ENCODE results near the gene ATF6.
"Not testable (repeated sequence)": the region's sequence is repeated elsewhere in the genome, so short reads cannot be mapped to it uniquely, and the experiment has no call there.

DNA sequence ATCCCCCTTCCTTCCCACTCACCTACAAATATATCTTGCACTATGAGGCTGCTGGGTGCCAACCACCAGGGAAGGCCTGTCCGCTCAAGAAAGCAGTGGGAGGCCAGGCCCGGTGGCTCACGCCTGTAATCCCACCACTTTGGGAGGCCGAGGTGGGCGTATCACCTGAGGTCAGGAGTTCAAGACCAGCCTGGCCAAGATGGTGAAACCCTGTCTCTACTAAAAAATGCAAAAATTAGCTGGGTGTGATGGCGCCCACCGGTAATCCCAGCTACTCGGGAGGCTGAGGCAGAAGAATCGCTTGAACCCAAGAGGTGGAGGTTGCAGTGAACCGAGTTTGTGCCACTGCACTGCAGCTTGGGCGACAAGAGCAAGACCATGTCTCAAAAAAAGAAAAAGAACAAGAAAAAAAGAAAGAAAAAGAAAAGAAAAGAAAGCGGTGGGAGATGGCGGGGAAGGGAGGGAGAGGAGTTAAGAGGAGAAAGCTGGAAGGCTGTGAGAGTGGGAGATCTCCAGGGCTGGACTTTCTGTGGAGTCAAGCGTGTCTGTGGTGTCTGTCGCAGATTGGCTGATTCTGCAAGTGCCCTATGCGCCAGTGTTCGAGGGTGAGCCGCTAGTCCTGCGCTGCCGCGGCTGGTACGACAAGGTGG, 40.7 kb upstream of the ATF6 start:
- TF ChIP-seq POLR2A (IDR thresholded peaks at IDR 0.05), result not testable (repeated sequence)
- TF ChIP-seq, protein P1, sequence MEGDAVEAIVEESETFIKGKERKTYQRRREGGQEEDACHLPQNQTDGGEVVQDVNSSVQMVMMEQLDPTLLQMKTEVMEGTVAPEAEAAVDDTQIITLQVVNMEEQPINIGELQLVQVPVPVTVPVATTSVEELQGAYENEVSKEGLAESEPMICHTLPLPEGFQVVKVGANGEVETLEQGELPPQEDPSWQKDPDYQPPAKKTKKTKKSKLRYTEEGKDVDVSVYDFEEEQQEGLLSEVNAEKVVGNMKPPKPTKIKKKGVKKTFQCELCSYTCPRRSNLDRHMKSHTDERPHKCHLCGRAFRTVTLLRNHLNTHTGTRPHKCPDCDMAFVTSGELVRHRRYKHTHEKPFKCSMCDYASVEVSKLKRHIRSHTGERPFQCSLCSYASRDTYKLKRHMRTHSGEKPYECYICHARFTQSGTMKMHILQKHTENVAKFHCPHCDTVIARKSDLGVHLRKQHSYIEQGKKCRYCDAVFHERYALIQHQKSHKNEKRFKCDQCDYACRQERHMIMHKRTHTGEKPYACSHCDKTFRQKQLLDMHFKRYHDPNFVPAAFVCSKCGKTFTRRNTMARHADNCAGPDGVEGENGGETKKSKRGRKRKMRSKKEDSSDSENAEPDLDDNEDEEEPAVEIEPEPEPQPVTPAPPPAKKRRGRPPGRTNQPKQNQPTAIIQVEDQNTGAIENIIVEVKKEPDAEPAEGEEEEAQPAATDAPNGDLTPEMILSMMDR (IDR thresholded peaks at IDR 0.05), result not testable (repeated sequence)

All from breast epithelium (tissue), 3 donors.